NCI-H187 (cell line): ENCODE data around the gene TSPAN2.
"Not testable (repeated sequence)": the region's sequence is repeated elsewhere in the genome, so short reads cannot be mapped to it uniquely, and the experiment has no call there.

Experiments
- DNase-seq, 2 experiments: peaks; one replicate each; lab custom pipeline; 2025; lab: John Stamatoyannopoulos, UW

The TSPAN2 gene

DNA sequence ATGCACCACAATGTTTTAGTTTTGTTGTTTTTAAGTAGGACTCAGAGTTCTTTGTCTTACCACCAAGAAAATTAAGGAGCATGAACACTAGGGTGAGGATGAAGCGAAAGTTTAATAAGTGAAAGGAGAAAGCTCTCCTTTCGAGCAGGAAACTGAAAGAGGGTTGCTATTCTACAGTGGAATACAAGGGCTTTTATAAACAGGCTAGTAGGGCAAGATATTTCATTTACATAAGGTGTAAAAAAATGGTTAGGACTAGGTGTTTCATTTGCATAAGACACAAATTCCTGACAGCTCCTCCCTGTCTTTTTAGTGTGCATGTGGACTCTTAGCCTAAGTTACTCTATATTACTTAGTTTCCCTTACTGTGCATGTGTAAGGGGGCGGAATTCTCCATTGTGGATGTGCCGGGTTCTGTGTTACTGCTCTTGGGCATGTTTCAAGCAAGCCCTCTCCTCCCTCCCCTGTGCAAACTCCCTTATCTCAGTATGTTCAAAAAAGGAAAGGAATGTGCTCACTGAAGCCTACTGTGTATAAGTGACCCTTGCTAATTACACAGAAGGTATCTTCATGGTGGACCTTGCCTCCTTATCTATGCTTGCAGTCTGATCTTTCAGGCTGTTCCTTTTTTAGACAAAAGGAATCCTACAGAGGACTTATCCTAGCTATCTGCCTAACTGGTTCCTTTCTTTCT is 52.3 kb downstream of the TSPAN2 start:
- DNase-seq, result no peak

DNA sequence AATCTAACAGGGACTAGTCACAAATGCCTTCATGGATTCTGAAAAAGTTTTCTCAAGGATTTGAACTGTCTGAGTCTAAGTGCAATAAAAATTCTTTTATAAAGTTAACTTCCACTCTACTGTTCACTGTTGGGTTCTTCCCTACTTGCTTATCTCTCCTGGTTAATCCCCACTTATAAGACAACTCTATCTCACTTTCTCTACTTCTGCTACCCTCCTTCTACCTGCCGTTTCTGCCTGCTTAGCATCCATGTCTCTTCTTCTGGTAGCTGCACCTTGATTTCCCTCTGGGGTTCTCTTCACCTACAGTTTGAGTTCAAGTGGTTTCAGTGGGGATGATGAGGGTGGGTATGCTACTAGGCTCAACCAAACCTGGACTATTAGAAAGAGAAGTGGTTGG is 53.7 kb downstream of the TSPAN2 start:
- DNase-seq, result no peak

DNA sequence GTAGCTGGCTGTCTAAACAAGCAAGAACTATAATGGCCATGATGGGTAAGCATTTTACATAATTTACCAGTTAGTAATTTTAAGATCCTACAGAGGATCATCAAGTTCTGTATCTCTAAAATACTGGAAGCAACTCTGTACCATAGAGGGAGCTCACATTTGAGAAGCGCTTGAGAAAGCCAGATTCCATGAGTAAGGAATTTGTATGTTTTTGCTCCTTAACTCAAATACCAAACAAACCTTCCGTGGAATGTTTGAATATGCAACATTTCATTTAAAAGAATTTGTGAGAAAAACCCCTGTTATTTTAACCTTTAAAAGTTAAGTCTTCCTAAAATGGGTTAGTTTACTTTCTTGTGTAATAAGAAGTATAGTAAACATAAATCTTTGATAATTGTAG is 57.7 kb downstream of the TSPAN2 start:
- DNase-seq, result no peak

DNA sequence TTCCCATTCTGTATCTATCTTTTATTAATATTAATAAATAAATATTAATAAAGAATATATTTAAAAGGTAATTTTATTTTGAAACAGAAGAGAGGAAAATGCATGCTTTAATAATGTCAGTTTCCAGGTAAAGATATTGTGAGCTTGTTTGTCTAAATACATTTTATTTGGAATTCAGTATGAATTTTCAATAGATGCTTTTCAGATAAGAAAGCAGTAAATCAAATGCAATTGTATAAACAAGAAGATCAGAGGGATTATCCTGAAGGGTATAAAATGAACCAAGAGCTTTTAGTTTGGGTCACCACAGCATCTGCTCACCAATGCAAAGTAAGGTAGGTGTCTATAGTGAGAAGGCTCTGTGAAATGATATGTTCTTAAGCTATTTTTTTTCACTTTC is 59.8 kb downstream of the TSPAN2 start, which contains the start of gene TSHB:
Gene TSHB (plus strand): TSS at position 301 of the 400 bp plus-strand sequence. CDS start 3,537 bp downstream, outside the sequence.
- DNase-seq, result no peak

DNA sequence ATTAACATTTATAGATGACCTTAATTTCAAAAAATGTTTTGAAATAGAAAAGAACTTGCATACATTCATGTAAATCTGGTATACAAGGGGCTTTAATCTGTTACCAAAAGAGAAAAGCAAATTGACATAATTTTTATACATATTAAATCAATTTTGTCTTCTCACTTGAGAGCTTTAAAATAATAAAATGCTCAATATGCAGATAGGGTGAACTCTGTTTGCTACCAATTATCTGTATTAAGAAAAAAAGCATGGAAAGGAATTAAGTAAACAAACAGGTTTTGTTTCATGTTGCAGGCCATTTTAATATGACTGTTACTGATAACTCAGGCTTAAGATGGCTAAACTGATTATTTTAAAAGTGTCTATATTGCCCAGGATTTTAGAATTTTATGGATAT is 65.7 kb downstream of the TSPAN2 start:
- DNase-seq, result no peak

DNA sequence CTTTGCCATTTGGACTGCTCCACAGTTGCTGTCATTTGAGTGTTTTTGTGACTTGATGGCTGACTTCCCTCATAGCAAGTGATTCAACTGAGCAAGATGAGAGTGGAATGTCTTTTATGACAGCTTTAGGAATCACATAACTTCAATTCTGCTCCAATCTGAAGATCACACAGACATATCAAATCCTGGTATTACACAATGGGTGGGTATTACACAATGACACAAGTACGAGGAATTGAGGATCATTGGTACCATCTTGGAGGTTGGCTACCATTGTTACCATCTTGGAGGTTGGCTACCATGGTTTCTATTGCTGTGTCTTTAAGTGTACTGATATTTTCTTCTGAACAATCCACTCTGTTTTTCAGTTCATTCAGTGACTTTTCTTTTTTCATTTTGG is 68.2 kb downstream of the TSPAN2 start:
- DNase-seq, result no peak

DNA sequence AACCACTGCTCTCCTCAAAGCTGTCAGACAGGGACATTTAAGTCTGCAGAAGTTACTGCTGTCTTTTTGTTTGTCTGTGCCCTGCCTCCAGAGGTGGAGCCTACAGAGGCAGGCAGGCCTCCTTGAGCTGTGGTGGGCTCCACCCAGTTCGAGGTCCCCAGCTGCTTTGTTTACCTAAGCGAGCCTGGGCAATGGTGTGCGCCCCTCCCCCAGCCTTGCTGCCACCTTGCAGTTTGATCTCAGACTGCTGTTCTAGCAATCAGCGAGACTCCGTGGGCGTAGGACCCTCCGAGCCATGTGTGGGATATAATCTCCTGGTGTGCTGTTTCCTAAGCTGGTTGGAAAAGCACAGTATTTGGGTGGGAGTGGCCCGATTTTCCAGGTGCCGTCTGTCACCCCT is 69.8 kb downstream of the TSPAN2 start:
- DNase-seq, result not testable (repeated sequence)

DNA sequence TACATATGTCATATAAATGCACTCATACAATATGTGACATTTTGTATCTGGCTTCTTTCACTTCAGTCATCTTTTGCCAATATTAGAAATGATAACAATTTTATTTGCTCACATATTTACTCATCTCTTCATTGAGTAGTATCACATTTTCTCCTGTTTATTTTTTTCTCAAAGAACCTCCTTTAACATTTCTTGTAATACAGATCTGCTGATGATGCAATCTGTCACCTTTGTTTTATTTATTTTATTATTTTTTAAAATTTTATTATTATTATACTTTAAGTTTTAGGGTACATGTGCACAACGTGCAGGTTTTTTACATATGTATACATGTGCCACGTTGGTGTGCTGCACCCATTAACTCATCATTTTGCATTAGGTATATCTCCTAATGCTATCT is 75.5 kb downstream of the TSPAN2 start:
- no peak for DNase-seq

DNA sequence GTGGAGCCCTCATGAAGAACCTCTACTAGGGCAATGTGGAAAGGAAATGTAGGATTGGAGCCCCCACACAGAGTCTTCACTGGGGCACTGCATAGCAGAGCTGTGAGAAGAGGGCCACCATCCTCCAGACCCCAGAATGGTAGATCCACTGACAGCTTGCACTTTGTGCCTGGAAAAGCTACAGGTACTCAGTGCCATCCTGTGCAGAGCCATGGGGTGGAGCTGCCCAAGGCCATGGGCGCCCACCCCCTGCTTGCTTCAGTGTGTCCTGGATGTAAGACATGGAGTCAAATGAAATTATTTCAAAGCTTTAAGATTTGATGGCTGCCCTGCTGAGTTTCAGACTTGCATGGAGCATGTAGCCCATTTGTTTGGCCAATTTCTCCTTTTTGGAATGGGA is 76.9 kb downstream of the TSPAN2 start:
- DNase-seq, result no peak

DNA sequence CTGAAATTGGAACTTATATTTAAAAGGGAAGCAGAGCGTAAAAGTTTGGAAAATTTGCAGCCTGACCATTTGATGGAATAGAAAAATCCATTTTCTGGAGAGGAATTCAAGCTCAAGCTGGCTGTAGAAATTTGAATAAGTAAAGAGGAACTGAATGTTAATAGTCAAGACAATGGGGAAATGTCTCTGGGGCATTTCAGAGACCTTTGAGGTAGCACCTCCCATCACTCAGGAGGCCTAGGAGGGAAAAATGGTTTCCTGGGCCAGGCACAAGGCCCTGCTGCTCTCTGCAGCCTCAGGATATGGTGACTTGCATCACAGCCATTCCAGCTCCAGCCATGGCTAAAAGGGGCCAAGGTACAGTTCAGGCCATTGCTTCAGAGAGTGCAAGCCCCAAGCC is 77.3 kb downstream of the TSPAN2 start:
- no peak for DNase-seq

DNA sequence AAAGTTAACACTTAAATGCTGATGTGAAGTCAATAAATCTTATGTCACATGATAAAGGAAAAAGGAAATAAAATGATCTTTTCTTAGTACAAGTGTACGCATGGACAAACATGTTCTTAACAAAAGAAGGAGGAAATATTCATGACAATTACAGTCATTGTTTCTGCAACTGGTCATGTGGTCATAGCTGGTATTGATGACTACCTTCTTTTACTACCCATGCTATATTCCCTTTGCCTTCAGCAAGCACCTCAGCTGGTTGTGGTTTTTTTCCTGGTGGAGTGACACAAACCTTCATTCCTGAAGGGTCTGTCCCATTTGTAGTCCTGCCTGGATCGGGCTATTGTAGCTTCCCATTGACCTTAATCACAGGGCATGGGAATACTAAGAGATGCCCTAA is 83.1 kb downstream of the TSPAN2 start:
- no peak for DNase-seq
